ENCODE results near the gene BCAS1. TPM values are rescaled to one million over a fixed set of nuclear protein-coding genes. Genes with fewer than 3 reads are reported as not detected.

Gene BCAS1
- total RNA-seq, 1 experiment from 2014 or later: 3.1 TPM

GRCh38 chr20:53990768-53991450 is 79.5 kb downstream of the BCAS1 start:
- in situ Hi-C loops (cut with HindIII; ENCODE audit: low pct_unique_long_range_greater_than_20kb, low sequenced_read_pairs): no loop called here
- no peaks in the 10 kb centered on the region for H3K36me3 ChIP-seq (ENCODE audit: control insufficient read depth, insufficient read depth, low read length)
- TF ChIP-seq CTCF (IDR thresholded peaks at IDR 0.05): no peak
- TF ChIP-seq REST (IDR thresholded peaks at IDR 0.05; ENCODE audit: insufficient read depth in 1 of 2, low read depth in 2 of 2, low read length in 1 of 2): no peak
- H3K27ac ChIP-seq (ENCODE audit: low read length): no peak overlapping the region
- CTCF ChIA-PET: no interaction called here
- no peaks in the 10 kb centered on the region for H3K27me3 ChIP-seq (ENCODE audit: control insufficient read depth, insufficient read depth, low read length)
- no TSS peak for BruUV-seq (replicated peaks)
- POLR2A ChIA-PET: no interaction called here
- ATAC-seq: no peak
- no peaks in the 10 kb centered on the region for H3K9me3 ChIP-seq (ENCODE audit: control insufficient read depth, insufficient read depth, low read depth, low read length)
- DNase-seq (ENCODE audit: low read depth, low spot score): no peak
- no peak overlapping the region for H3K4me3 ChIP-seq (ENCODE audit: low read depth in 2 of 2, low read length in 2 of 2)
- intact Hi-C loops (cut with micrococcal nuclease; ENCODE audit: unreplicated experiment): no loop called here
- no peaks in the 10 kb centered on the region for H3K4me1 ChIP-seq (ENCODE audit: control insufficient read depth, insufficient read depth, low read length)

DNA sequence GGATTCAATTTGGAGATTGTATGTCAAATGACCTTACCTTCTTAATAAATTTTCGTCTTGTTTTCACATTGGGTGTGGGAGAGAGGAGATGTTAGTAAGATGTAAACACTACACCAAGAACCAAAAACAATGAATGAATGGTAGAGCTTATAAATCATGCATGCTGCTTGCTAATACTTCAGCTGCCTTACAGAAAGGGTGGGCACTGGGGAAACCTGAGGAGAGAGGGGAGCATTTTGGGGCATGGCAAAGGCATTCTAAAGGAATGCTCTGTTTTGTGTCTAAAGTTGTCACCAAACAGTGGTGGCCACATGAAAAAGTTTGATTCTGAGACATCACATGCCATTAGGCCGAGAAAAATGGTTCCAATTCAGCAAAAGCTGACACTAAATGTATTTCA is 80.4 kb downstream of the BCAS1 start:
- H3K36me3 ChIP-seq (ENCODE audit: control insufficient read depth, insufficient read depth, low read length): no peaks in the 10 kb centered on the region
- no peak overlapping the region for H3K27ac ChIP-seq (ENCODE audit: low read length)
- H3K4me1 ChIP-seq (ENCODE audit: control insufficient read depth, insufficient read depth, low read length): no peaks in the 10 kb centered on the region
- DNase-seq (ENCODE audit: low read depth, low spot score): no peak
- no peak for ATAC-seq
- POLR2A ChIA-PET: no interaction called here
- TF ChIP-seq REST (IDR thresholded peaks at IDR 0.05; ENCODE audit: insufficient read depth in 1 of 2, low read depth in 2 of 2, low read length in 1 of 2) (no peak), TCF7L2 (IDR thresholded peaks at IDR 0.05; ENCODE audit: low read depth, low read length) (no peak), POLR2AphosphoS5 (IDR thresholded peaks at IDR 0.05; ENCODE audit: low read depth, low read length) (no peak), CTCF (IDR thresholded peaks at IDR 0.05) (no peak), SIN3A (IDR thresholded peaks at IDR 0.05; ENCODE audit: borderline replicate concordance, insufficient read depth, low read depth, low read length) (no peak)
- in situ Hi-C loops (cut with HindIII; ENCODE audit: low pct_unique_long_range_greater_than_20kb, low sequenced_read_pairs) (no loop called here), intact Hi-C loops (cut with micrococcal nuclease; ENCODE audit: unreplicated experiment) (no loop called here)
- no TSS peak for BruUV-seq (replicated peaks)
- no peaks in the 10 kb centered on the region for H3K27me3 ChIP-seq (ENCODE audit: control insufficient read depth, insufficient read depth, low read length)
- no peaks in the 10 kb centered on the region for H3K9me3 ChIP-seq (ENCODE audit: control insufficient read depth, insufficient read depth, low read depth, low read length)
- H3K4me3 ChIP-seq (ENCODE audit: low read depth in 2 of 2, low read length in 2 of 2): no peak overlapping the region
- CTCF ChIA-PET: no interaction called here

Data from Panc1 (cell line).